K562 (cell line): ENCODE results near the gene PTP4A2.

ENCODE experiments used
- BCLAF1 ChIP-seq, 2 experiments: fragments of 450-650 bp in 1 of 2; IDR thresholded peaks; 2 replicates each; pipeline ENCODE4 v1.6.1; 2011 to 2017; ENCODE audit warnings: low read depth in 2 of 2, antibody characterized with exemption in 1 of 2, borderline replicate concordance in 1 of 2, low read length in 1 of 2, mild to moderate bottlenecking in 1 of 2, mixed read lengths in 1 of 2; ENCODE audit not compliant: control insufficient read depth in 1 of 2
- CHAMP1 ChIP-seq: fragments of 450-650 bp; IDR thresholded peaks from 2 replicates; pipeline ENCODE4 v1.6.1; 2016; ENCODE audit warnings: mild to moderate bottlenecking
- EZH2 ChIP-seq: IDR thresholded peaks from 2 replicates; pipeline ENCODE4 v1.6.1; 2012; ENCODE audit warnings: low read depth, mild to moderate bottlenecking, inconsistent platforms, low read length, borderline replicate concordance
- HIVEP1 ChIP-seq: fragments of 250-450 bp; sonication (Bioruptor Pico); IDR thresholded peaks from 2 replicates; pipeline ENCODE4 v1.4.0; 2020; ENCODE audit warnings: mild to moderate bottlenecking
- IRF1 ChIP-seq: sonication (generic); formaldehyde crosslinking; IDR thresholded peaks from 2 replicates; pipeline ENCODE4 v1.8.0; 2022; ENCODE audit warnings: missing genetic modification reagents, mild to moderate bottlenecking, borderline replicate concordance
- KAT8 ChIP-seq: fragments of 450-650 bp; IDR thresholded peaks from 2 replicates; pipeline ENCODE4 v1.6.1; 2016; ENCODE audit warnings: low read depth, mild to moderate bottlenecking
- NFATC3 ChIP-seq: fragments of 450-650 bp; IDR thresholded peaks from 2 replicates; pipeline ENCODE4 v1.6.1; 2017; ENCODE audit warnings: mild to moderate bottlenecking
- TRIM28 ChIP-seq: fragments of 450-650 bp; IDR thresholded peaks from 2 replicates; pipeline ENCODE4 v1.6.1; 2017
- ZBTB17 ChIP-seq: fragments of 450-650 bp; formaldehyde crosslinking; IDR thresholded peaks from 2 replicates; pipeline ENCODE4 v1.4.0; 2020; ENCODE audit warnings: mild to moderate bottlenecking
- ZNF124 ChIP-seq: sonication (generic); formaldehyde crosslinking; IDR thresholded peaks from 2 replicates; pipeline ENCODE4 v1.8.1; 2022; ENCODE audit warnings: missing genetic modification reagents
- ZNF274 ChIP-seq: IDR thresholded peaks from 2 replicates; pipeline ENCODE4 v1.6.1; 2011; ENCODE audit warnings: low read depth, mild to moderate bottlenecking, low read length, moderate library complexity, borderline replicate concordance
- ZZZ3 ChIP-seq: fragments of 450-650 bp; IDR thresholded peaks from 2 replicates; pipeline ENCODE4 v1.6.1; 2016; ENCODE audit warnings: antibody characterized with exemption, mild to moderate bottlenecking, moderate library complexity
- TF ChIP-seq, protein P1 (sequence below): sonication (generic); formaldehyde crosslinking; IDR thresholded peaks from 2 replicates; pipeline ENCODE4 v1.8.0; 2023; ENCODE audit warnings: missing genetic modification reagents, mild to moderate bottlenecking, borderline replicate concordance

DNA sequence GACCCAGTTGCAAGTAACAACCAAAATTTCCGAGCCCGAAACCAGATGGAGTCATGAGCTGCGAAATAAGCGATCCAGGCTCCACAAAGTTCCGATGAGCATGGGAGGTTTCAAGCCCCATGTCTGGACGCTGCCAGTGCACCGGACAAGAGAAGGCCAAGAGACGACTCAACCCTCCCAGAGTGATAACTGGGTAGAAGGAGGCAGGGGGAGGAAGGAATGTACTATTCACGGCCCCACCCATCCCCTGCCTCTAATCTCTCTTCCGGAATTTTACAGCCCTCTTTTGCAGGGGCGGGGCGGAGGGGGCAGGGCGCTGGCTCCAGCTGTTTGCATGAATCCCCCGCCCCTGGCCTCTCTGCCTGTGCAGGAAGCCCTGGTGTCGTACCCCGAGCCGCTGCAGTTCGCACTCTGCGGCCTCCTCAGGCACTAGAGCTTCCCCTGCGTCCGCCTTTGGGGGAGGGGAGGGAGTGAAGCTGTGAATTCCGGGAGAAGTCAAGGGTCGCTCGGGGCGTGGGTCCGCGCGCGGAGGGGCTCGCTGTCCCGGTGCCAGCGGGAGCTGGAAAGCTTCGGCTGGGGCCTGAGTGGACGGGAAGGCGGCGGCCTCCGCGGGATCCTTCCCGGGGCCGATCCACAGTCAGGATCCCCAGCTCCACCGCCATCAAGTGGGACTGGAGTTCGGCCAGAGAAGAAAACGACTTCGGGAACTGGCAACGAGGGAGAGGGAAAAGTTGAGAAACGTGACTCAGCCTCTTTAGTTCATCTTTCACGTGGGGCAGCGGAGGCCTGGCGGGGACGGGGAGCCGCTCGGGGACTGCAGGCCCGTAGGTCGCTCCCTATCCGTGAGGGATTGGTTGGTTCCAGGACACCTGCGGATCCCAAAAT lies 6.3 kb upstream of the PTP4A2 start:
- TF ChIP-seq BCLAF1 (IDR thresholded peaks at IDR 0.05; ENCODE audit: borderline replicate concordance in 1 of 2, control insufficient read depth in 1 of 2, low read depth in 2 of 2, low read length in 1 of 2) (peak in 1 of 2 experiments; percentile 72; a peak in 1 of 4 replicates), NFATC3 (no peak), KAT8 (no peak), IRF1 (CRISPR knock-in tag) (no peak), ZBTB17 (CRISPR knock-in tag) (peak; percentile 89), ZZZ3 (peak; percentile 16; the same call in 1 of the 2 replicates), TRIM28 (peak; percentile 54; the same call in 1 of the 2 replicates), CHAMP1 (peak; percentile 48; the same call in 1 of the 2 replicates), ZNF274 (no peak), ZNF124 (CRISPR knock-in tag) (no peak), EZH2 (no peak), HIVEP1 (CRISPR knock-in tag) (0 out of 2 replicates have a peak, but pooled peaks have one; percentile 47)
- TF ChIP-seq, protein P1, sequence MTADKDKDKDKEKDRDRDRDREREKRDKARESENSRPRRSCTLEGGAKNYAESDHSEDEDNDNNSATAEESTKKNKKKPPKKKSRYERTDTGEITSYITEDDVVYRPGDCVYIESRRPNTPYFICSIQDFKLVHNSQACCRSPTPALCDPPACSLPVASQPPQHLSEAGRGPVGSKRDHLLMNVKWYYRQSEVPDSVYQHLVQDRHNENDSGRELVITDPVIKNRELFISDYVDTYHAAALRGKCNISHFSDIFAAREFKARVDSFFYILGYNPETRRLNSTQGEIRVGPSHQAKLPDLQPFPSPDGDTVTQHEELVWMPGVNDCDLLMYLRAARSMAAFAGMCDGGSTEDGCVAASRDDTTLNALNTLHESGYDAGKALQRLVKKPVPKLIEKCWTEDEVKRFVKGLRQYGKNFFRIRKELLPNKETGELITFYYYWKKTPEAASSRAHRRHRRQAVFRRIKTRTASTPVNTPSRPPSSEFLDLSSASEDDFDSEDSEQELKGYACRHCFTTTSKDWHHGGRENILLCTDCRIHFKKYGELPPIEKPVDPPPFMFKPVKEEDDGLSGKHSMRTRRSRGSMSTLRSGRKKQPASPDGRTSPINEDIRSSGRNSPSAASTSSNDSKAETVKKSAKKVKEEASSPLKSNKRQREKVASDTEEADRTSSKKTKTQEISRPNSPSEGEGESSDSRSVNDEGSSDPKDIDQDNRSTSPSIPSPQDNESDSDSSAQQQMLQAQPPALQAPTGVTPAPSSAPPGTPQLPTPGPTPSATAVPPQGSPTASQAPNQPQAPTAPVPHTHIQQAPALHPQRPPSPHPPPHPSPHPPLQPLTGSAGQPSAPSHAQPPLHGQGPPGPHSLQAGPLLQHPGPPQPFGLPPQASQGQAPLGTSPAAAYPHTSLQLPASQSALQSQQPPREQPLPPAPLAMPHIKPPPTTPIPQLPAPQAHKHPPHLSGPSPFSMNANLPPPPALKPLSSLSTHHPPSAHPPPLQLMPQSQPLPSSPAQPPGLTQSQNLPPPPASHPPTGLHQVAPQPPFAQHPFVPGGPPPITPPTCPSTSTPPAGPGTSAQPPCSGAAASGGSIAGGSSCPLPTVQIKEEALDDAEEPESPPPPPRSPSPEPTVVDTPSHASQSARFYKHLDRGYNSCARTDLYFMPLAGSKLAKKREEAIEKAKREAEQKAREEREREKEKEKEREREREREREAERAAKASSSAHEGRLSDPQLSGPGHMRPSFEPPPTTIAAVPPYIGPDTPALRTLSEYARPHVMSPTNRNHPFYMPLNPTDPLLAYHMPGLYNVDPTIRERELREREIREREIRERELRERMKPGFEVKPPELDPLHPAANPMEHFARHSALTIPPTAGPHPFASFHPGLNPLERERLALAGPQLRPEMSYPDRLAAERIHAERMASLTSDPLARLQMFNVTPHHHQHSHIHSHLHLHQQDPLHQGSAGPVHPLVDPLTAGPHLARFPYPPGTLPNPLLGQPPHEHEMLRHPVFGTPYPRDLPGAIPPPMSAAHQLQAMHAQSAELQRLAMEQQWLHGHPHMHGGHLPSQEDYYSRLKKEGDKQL (CRISPR knock-in tag): no peak
